Duodenal mucosa (tissue), 2 donors: ENCODE measurements around the gene MBOAT7.
"Not testable (repeated sequence)": the region's sequence is repeated elsewhere in the genome, so short reads cannot be mapped to it uniquely, and the experiment has no call there.

Source experiments
- H3K27ac ChIP-seq: one replicate; pipeline ENCODE4 v1.7.0; 2013; ENCODE audit warnings: low read depth, low read length
- H3K27me3 ChIP-seq, 2 donors: one replicate each; pipeline ENCODE4 v1.7.0; 2013; ENCODE audit warnings: low read length in 2 of 2, control low read depth in 1 of 2; ENCODE audit not compliant: insufficient read depth in 2 of 2, control insufficient read depth in 1 of 2
- H3K36me3 ChIP-seq, 2 donors: one replicate each; pipeline ENCODE4 v1.7.0; 2013; ENCODE audit warnings: low read length in 2 of 2, control low read depth in 1 of 2; ENCODE audit not compliant: insufficient read depth in 2 of 2, control insufficient read depth in 1 of 2
- H3K4me1 ChIP-seq, 2 donors: one replicate each; pipeline ENCODE4 v1.7.0; 2013; ENCODE audit warnings: low read length in 2 of 2, control low read depth in 1 of 2; ENCODE audit not compliant: insufficient read depth in 2 of 2, control insufficient read depth in 1 of 2
- H3K4me3 ChIP-seq, 2 donors: one replicate each; pipeline ENCODE4 v1.7.0; 2013; ENCODE audit warnings: low read length in 2 of 2, low read depth in 1 of 2
- H3K9ac ChIP-seq, 2 donors: one replicate each; pipeline ENCODE4 v1.7.0; 2013; ENCODE audit warnings: low read length in 2 of 2, low read depth in 1 of 2
- H3K9me3 ChIP-seq, 2 donors: one replicate each; pipeline ENCODE4 v1.7.0; 2013; ENCODE audit warnings: low read length in 2 of 2, control low read depth in 1 of 2; ENCODE audit not compliant: control insufficient read depth in 1 of 2

The MBOAT7 gene

GRCh38 chr19:54201980-54202379 is 12.6 kb upstream of the MBOAT7 start:
- no peak overlapping the region for H3K27ac ChIP-seq
- H3K36me3 ChIP-seq: peaks cover 35 to 57% of the 10 kb centered on the region in 2 donors

GRCh38 chr19:54201172-54201701 is 11.9 kb upstream of the MBOAT7 start:
- Histone ChIP-seq H3K9me3 (no peaks in the 10 kb centered on the region), H3K36me3 (peaks cover 28 to 49% of the 10 kb centered on the region in 2 donors), H3K27ac (peak overlapping the region; percentile 92), H3K4me1 (peaks cover 42 to 53% of the 10 kb centered on the region in 2 donors), H3K4me3 (peak overlapping the region; percentile 78 to 95), H3K9ac (peak overlapping the region; percentile 85 to 97), H3K27me3 (no peaks in the 10 kb centered on the region)

More at GRCh38 chr19:54201980-54202379, 12.6 kb upstream of the MBOAT7 start:
- H3K9me3 ChIP-seq: no peaks in the 10 kb centered on the region
- peak overlapping the region; percentile 85 to 97 for H3K9ac ChIP-seq
- peaks cover 49 to 61% of the 10 kb centered on the region in 2 donors for H3K4me1 ChIP-seq
- no peaks in the 10 kb centered on the region for H3K27me3 ChIP-seq
- peak overlapping the region; percentile 78 to 95 for H3K4me3 ChIP-seq

- no peak overlapping the region for H3K27ac ChIP-seq
- H3K4me3 ChIP-seq: no peak overlapping the region
- H3K36me3 ChIP-seq: peaks cover 21 to 31% of the 10 kb centered on the region in 2 donors
- no peaks in the 10 kb centered on the region for H3K27me3 ChIP-seq
- H3K4me1 ChIP-seq: peaks cover 30 to 36% of the 10 kb centered on the region in 2 donors
- H3K9ac ChIP-seq: no peak overlapping the region
- no peaks in the 10 kb centered on the region for H3K9me3 ChIP-seq
Observed at GRCh38 chr19:54199401-54199800, 10.0 kb upstream of the MBOAT7 start.

GRCh38 chr19:54197121-54197520 is 7.7 kb upstream of the MBOAT7 start:
- peaks cover 14 to 20% of the 10 kb centered on the region in 2 donors for H3K36me3 ChIP-seq
- no peaks in the 10 kb centered on the region for H3K27me3 ChIP-seq
- H3K9me3 ChIP-seq: no peaks in the 10 kb centered on the region
- H3K27ac ChIP-seq: no peak overlapping the region
- H3K4me1 ChIP-seq: peaks cover 13 to 15% of the 10 kb centered on the region in 2 donors
- H3K4me3 ChIP-seq: no peak overlapping the region
- H3K9ac ChIP-seq: no peak overlapping the region

- H3K4me1 ChIP-seq: peaks cover 13 to 15% of the 10 kb centered on the region in 2 donors
- no peak overlapping the region for H3K9ac ChIP-seq
- H3K4me3 ChIP-seq: no peak overlapping the region
- peaks cover 8 to 14% of the 10 kb centered on the region in 2 donors for H3K36me3 ChIP-seq
- H3K9me3 ChIP-seq: no peaks in the 10 kb centered on the region
- H3K27me3 ChIP-seq: no peaks in the 10 kb centered on the region
- no peak overlapping the region for H3K27ac ChIP-seq
Observed at GRCh38 chr19:54196536-54196935, 7.2 kb upstream of the MBOAT7 start.

GRCh38 chr19:54194463-54194862 is 5.1 kb upstream of the MBOAT7 start:
- H3K27me3 ChIP-seq, H3K27ac ChIP-seq, H3K4me3 ChIP-seq, H3K9me3 ChIP-seq, H3K9ac ChIP-seq: not testable (repeated sequence)
- Histone ChIP-seq H3K4me1 (peaks cover 9 to 10% of the 10 kb centered on the region in 2 donors), H3K36me3 (peaks cover 6 to 12% of the 10 kb centered on the region in 2 donors)

- Histone ChIP-seq H3K9ac (no peak overlapping the region), H3K4me3 (no peak overlapping the region)
Observed at GRCh38 chr19:54193011-54193410, 3.6 kb upstream of the MBOAT7 start.

GRCh38 chr19:54191811-54192453 is 2.6 kb upstream of the MBOAT7 start:
- H3K4me1 ChIP-seq: peaks cover 24 to 25% of the 10 kb centered on the region in 2 donors
- peaks cover 6 to 12% of the 10 kb centered on the region in 2 donors for H3K36me3 ChIP-seq
- H3K27me3 ChIP-seq: no peaks in the 10 kb centered on the region
- no peaks in the 10 kb centered on the region for H3K9me3 ChIP-seq
- peak overlapping the region; percentile 75 to 83 for H3K4me3 ChIP-seq
- peak overlapping the region; percentile 77 to 84 for H3K9ac ChIP-seq
- H3K27ac ChIP-seq: peak overlapping the region; percentile 99

More at GRCh38 chr19:54193011-54193410, 3.6 kb upstream of the MBOAT7 start:
- Histone ChIP-seq H3K4me1 (peaks cover 15 to 18% of the 10 kb centered on the region in 2 donors), H3K27ac (no peak overlapping the region), H3K27me3 (no peaks in the 10 kb centered on the region), H3K9me3 (no peaks in the 10 kb centered on the region), H3K36me3 (peaks cover 6 to 12% of the 10 kb centered on the region in 2 donors)

GRCh38 chr19:54191011-54191810 is 1.8 kb upstream of the MBOAT7 start, which contains the start of gene TSEN34:
Gene TSEN34, plus strand, starts transcription at chr19:54191308. Its CDS starts 57 bp downstream, at chr19:54191365.
- H3K27me3 ChIP-seq: no peaks in the 10 kb centered on the region
- H3K4me3 ChIP-seq: peak within 1 kb of the TSS; percentile 75 to 85
- no peaks in the 10 kb centered on the region for H3K9me3 ChIP-seq
- peak within 1 kb of the TSS; percentile 99 for H3K27ac ChIP-seq
- H3K9ac ChIP-seq: peak within 1 kb of the TSS; percentile 77 to 84
- H3K36me3 ChIP-seq: peaks cover 6 to 18% of the 10 kb centered on the region in 2 donors
- H3K4me1 ChIP-seq: peaks cover 31 to 32% of the 10 kb centered on the region in 2 donors
